IMR-90 (cell line): ENCODE measurements around the gene ATF1. TPM values are rescaled to one million over a fixed set of nuclear protein-coding genes. Genes with fewer than 3 reads are reported as not detected.

Experiments used
- ATAC-seq: fragments of 200-7000 bp; cut with Tn5 transposase; 2 replicates; pipeline ENCODE4 v1.9.1; 2020; ENCODE audit warnings: low read depth, mild to moderate bottlenecking, moderate library complexity
- BruUV-seq: library from RNA; stranded (reverse); fragments of 400-500 nt; replicated peaks from 2 replicates; lab custom pipeline; 2021; lab: Mats Ljungman, UMichigan
- CTCF ChIA-PET: fragments of 300-600 bp; formaldehyde crosslinking; extraction: SDS; loops from one replicate; lab custom pipeline; 2021; ENCODE audit warnings: antibody characterized with exemption; lab: Yijun Ruan, JAX
- POLR2A ChIA-PET: fragments of 300-600 bp; sonication (Branson Sonifier 250); formaldehyde crosslinking; loops from one replicate; lab custom pipeline; 2022; ENCODE audit warnings: antibody characterized with exemption; ENCODE audit not compliant: unreplicated experiment; lab: Charles Lee
- DNase-seq: peaks from one replicate; pipeline ENCODE4 v3.0.0; 2013
- H2AFZ ChIP-seq: replicated peaks from 2 replicates; pipeline ENCODE3; 2013; ENCODE audit warnings: low read length, mild to moderate bottlenecking; ENCODE audit not compliant: poor library complexity
- H2AK5ac ChIP-seq: 2 replicates; pipeline ENCODE4 v1.6.1; 2013; ENCODE audit warnings: low read depth, low read length, inconsistent platforms
- H2AK9ac ChIP-seq: replicated peaks from 2 replicates; pipeline ENCODE3; 2013; ENCODE audit warnings: mild to moderate bottlenecking, low read depth, low read length, moderate library complexity; ENCODE audit not compliant: poor library complexity
- H2BK120ac ChIP-seq: 2 replicates; pipeline ENCODE4 v1.6.1; 2013; ENCODE audit warnings: low read depth, low read length, inconsistent platforms
- H2BK15ac ChIP-seq: 3 replicates; pipeline ENCODE4 v1.6.1; 2013; ENCODE audit warnings: low read depth, low read length, inconsistent platforms
- H2BK20ac ChIP-seq: 2 replicates; pipeline ENCODE4 v1.6.1; 2013; ENCODE audit warnings: low read depth, mild to moderate bottlenecking, inconsistent platforms, low read length, moderate library complexity
- H2BK5ac ChIP-seq: 2 replicates; pipeline ENCODE4 v1.6.1; 2013; ENCODE audit warnings: mild to moderate bottlenecking, low read depth, low read length, inconsistent platforms; ENCODE audit not compliant: poor library complexity, severe bottlenecking
- H3K14ac ChIP-seq: replicated peaks from 2 replicates; pipeline ENCODE4 v1.6.1; 2013; ENCODE audit warnings: low read depth, low read length, inconsistent platforms
- H3K18ac ChIP-seq: 2 replicates; pipeline ENCODE4 v1.6.1; 2013; ENCODE audit warnings: low read depth, low read length, control low read depth
- H3K23ac ChIP-seq: 2 replicates; pipeline ENCODE4 v1.6.1; 2013; ENCODE audit warnings: low read depth, low read length, inconsistent platforms
- H3K27ac ChIP-seq: 2 replicates; pipeline ENCODE4 v1.5.1; 2013; ENCODE audit warnings: mild to moderate bottlenecking, control low read depth, low read length; ENCODE audit not compliant: insufficient read depth
- H3K27me3 ChIP-seq: 2 replicates; pipeline ENCODE4 v1.6.1; 2013; ENCODE audit warnings: low read length; ENCODE audit not compliant: control insufficient read depth, insufficient read depth
- H3K36me3 ChIP-seq: 2 replicates; pipeline ENCODE4 v1.6.1; 2013; ENCODE audit warnings: low read length, mixed read lengths; ENCODE audit not compliant: control insufficient read depth, insufficient read depth
- H3K4ac ChIP-seq: 2 replicates; pipeline ENCODE4 v1.6.1; 2013; ENCODE audit warnings: low read depth, low read length, inconsistent platforms
- H3K4me1 ChIP-seq: 2 replicates; pipeline ENCODE4 v1.6.1; 2013; ENCODE audit warnings: low read length, mixed read lengths; ENCODE audit not compliant: control insufficient read depth, insufficient read depth
- H3K4me2 ChIP-seq: 2 replicates; pipeline ENCODE4 v1.6.1; 2013; ENCODE audit warnings: low read depth, mild to moderate bottlenecking, control low read depth, low read length, moderate library complexity
- H3K4me3 ChIP-seq: 2 replicates; pipeline ENCODE4 v1.5.1; 2013; ENCODE audit warnings: low read depth, mild to moderate bottlenecking, control low read depth, low read length, moderate library complexity; ENCODE audit not compliant: insufficient read depth
- H3K56ac ChIP-seq: 2 replicates; pipeline ENCODE4 v1.6.1; 2013; ENCODE audit warnings: low read length, inconsistent platforms; ENCODE audit not compliant: insufficient read depth; ENCODE audit errors: extremely low read depth
- H3K79me1 ChIP-seq, 2 experiments: 2 replicates each; pipeline ENCODE4 v1.6.1; 2013; ENCODE audit warnings: low read length in 2 of 2, inconsistent platforms in 1 of 2, low read depth in 1 of 2
- H3K9ac ChIP-seq: 2 replicates; pipeline ENCODE4 v1.6.1; 2013; ENCODE audit warnings: low read depth, low read length, control low read depth
- H3K9me1 ChIP-seq: 2 replicates; pipeline ENCODE4 v1.6.1; 2013; ENCODE audit warnings: low read length, inconsistent platforms; ENCODE audit not compliant: insufficient read depth
- H3K9me3 ChIP-seq: 2 replicates; pipeline ENCODE4 v1.6.1; 2013; ENCODE audit warnings: low read length; ENCODE audit not compliant: control insufficient read depth, insufficient read depth
- H4K20me1 ChIP-seq: 2 replicates; pipeline ENCODE4 v1.6.1; 2013; ENCODE audit warnings: low read length, inconsistent platforms; ENCODE audit not compliant: insufficient read depth
- H4K5ac ChIP-seq: 2 replicates; pipeline ENCODE4 v1.6.1; 2013; ENCODE audit warnings: mild to moderate bottlenecking, low read depth, low read length, control low read depth
- H4K8ac ChIP-seq, 2 experiments: 2 replicates each; pipeline ENCODE4 v1.6.1; 2013; ENCODE audit warnings: low read depth in 2 of 2, low read length in 2 of 2, control low read depth in 1 of 2, inconsistent platforms in 1 of 2
- H4K91ac ChIP-seq: 2 replicates; pipeline ENCODE4 v1.6.1; 2013; ENCODE audit warnings: low read depth, low read length, inconsistent platforms; ENCODE audit not compliant: insufficient read depth
- CHD1 ChIP-seq: IDR thresholded peaks from 2 replicates; pipeline ENCODE4 v1.6.1; 2012; ENCODE audit warnings: low read depth, low read length, improper control_type of control experiment
- ELK1 ChIP-seq: fragments of 150-350 bp; IDR thresholded peaks from 2 replicates; pipeline ENCODE4 v1.6.1; 2016; ENCODE audit warnings: low read depth, mild to moderate bottlenecking, low read length, moderate library complexity, borderline replicate concordance
- FOS ChIP-seq: fragments of 150-350 bp; IDR thresholded peaks from 2 replicates; pipeline ENCODE4 v1.6.1; 2016; ENCODE audit warnings: low read depth, low read length
- MAFK ChIP-seq: IDR thresholded peaks from 2 replicates; pipeline ENCODE4 v1.6.1; 2012; ENCODE audit warnings: low read depth, low read length, improper control_type of control experiment
- MAZ ChIP-seq: IDR thresholded peaks from 2 replicates; pipeline ENCODE4 v1.6.1; 2012; ENCODE audit warnings: low read depth, mild to moderate bottlenecking, low read length, improper control_type of control experiment, moderate library complexity, borderline replicate concordance
- SMC3 ChIP-seq: fragments of 150-350 bp; IDR thresholded peaks from 2 replicates; pipeline ENCODE4 v1.6.1; 2016; ENCODE audit warnings: low read depth, mild to moderate bottlenecking, antibody characterized with exemption, low read length, moderate library complexity
- USF2 ChIP-seq: fragments of 150-350 bp; IDR thresholded peaks from 2 replicates; pipeline ENCODE4 v1.6.1; 2017; ENCODE audit warnings: mild to moderate bottlenecking, antibody characterized with exemption, low read length, low read depth
- WGBS, 2 experiments: methylation state at CpG; one replicate each; pipeline versions ENCODE4 v1.1.5 to v1.1.7; 2013; ENCODE audit warnings: missing lambda C conversion rate in 2 of 2; ENCODE audit not compliant: insufficient read length in 1 of 2; ENCODE audit errors: extremely low coverage in 2 of 2; 5-methylcytosine and 5-hydroxymethylcytosine counted together
- dilution Hi-C: fragments of 300-500 bp; cut with HindIII; formaldehyde crosslinking; loops from one replicate; pipeline ENCODE4 v1.14.3; 2018; ENCODE audit warnings: low sequenced_read_pairs; ENCODE audit not compliant: unreplicated experiment
- in situ Hi-C: fragments of 300-500 bp; cut with MboI; formaldehyde crosslinking; loops from 3 replicates; pipeline ENCODE4 v1.14.3; 2019; ENCODE audit warnings: low sequenced_read_pairs, inconsistent platforms, mixed read lengths
- intact Hi-C: fragments of 100-400 bp; cut with micrococcal nuclease; formaldehyde crosslinking; loops from 2 replicates; pipeline ENCODE4 v1.10.0; 2022
- polyA plus RNA-seq, 3 experiments: library from polyadenylated mRNA; depleted of rRNA; stranded (reverse); fragments of >200 nt; gene quantifications; 2 replicates each; pipeline ENCODE4 v1.2.3, GENCODE V29; 2012; ENCODE audit warnings: low replicate concordance in 1 of 3
- total RNA-seq: library from RNA; depleted of rRNA; stranded (reverse); fragments of >200 nt; gene quantifications from 2 replicates; pipeline ENCODE4 v1.2.3, GENCODE V29; 2012

Gene ATF1
- total and polyA plus RNA-seq, 2 of the 4 experiments (the other 2 are of a cell fraction): 20.6 to 24.0 TPM

- no peak for TF ChIP-seq MAZ
Measured at GRCh38 chr12:50725011-50725942, 38.6 kb upstream of the ATF1 start (continued).

- H3K4ac ChIP-seq: no peak overlapping the region
- no peak overlapping the region for H3K9ac ChIP-seq
- no peak overlapping the region for H3K14ac ChIP-seq
- in situ Hi-C loops: no loop called here
- no peak for DNase-seq
- no peak for ATAC-seq
- no peak overlapping the region for H4K5ac ChIP-seq
- no TSS peak for BruUV-seq
- no peak overlapping the region for H2AFZ ChIP-seq
- no CpG with 5 or more reads among the region's 2 CpGs for WGBS, 2 experiments
- H2AK9ac ChIP-seq: no peak overlapping the region
- H2BK120ac ChIP-seq: no peak overlapping the region
- no peak overlapping the region for H4K8ac ChIP-seq
- intact Hi-C loops: no loop called here
- no peak overlapping the region for H2BK20ac ChIP-seq
- no peak overlapping the region for H3K56ac ChIP-seq
- H3K18ac ChIP-seq: no peak overlapping the region
- H3K36me3 ChIP-seq: peaks cover 36% of the 10 kb centered on the region
- H4K20me1 ChIP-seq: no peaks in the 10 kb centered on the region
- H3K4me1 ChIP-seq: peaks cover 7% of the 10 kb centered on the region
- no peaks in the 10 kb centered on the region for H3K9me3 ChIP-seq
- H3K4me3 ChIP-seq: no peak overlapping the region
- dilution Hi-C loops: no loop called here
- H3K27ac ChIP-seq: no peak overlapping the region
- CTCF ChIA-PET: no interaction called here
- H4K91ac ChIP-seq: no peak overlapping the region
- H3K79me1 ChIP-seq: no peaks in the 10 kb centered on the region
- POLR2A ChIA-PET: interaction anchor here (0.6 kb wide), 1 partner anchor 527 kb away, joined by 3 read pairs; no protein-coding TSS in a partner anchor
- H2BK15ac ChIP-seq: no peak overlapping the region
- no peak overlapping the region for H2AK5ac ChIP-seq
- no peaks in the 10 kb centered on the region for H3K27me3 ChIP-seq
- H3K4me2 ChIP-seq: no peak overlapping the region
- H3K9me1 ChIP-seq: peaks cover 2% of the 10 kb centered on the region; the same call in 1 of the 2 replicates
- H2BK5ac ChIP-seq: no peak overlapping the region
- TF ChIP-seq MAFK (no peak), SMC3 (no peak), FOS (no peak), CHD1 (no peak), MAZ (no peak), ELK1 (no peak), USF2 (no peak)
- H3K23ac ChIP-seq: no peak overlapping the region
Measured at GRCh38 chr12:50727466-50727865, 36.4 kb upstream of the ATF1 start.
